ENCODE data around the gene MACROD1.

- no peak for TF ChIP-seq REST (IDR thresholded peaks at IDR 0.05; ENCODE audit: low read depth, low read length)
- no peak for TF ChIP-seq NFYB (IDR thresholded peaks at IDR 0.05; ENCODE audit: insufficient read depth, low read depth, low read length)
- no peak for TF ChIP-seq BHLHE40 (IDR thresholded peaks at IDR 0.05; ENCODE audit: borderline replicate concordance in 1 of 2, low read depth in 2 of 2, low read length in 1 of 2)
- TF ChIP-seq ZNF217 (IDR thresholded peaks at IDR 0.05) = no peak
- no peak for TF ChIP-seq HDAC2 (IDR thresholded peaks at IDR 0.05)
- no peak for TF ChIP-seq POLR2A (IDR thresholded peaks at IDR 0.05; ENCODE audit: low read depth, low read length)
- TF ChIP-seq DPF2 (IDR thresholded peaks at IDR 0.05) = no peak
- TF ChIP-seq, protein P1, sequence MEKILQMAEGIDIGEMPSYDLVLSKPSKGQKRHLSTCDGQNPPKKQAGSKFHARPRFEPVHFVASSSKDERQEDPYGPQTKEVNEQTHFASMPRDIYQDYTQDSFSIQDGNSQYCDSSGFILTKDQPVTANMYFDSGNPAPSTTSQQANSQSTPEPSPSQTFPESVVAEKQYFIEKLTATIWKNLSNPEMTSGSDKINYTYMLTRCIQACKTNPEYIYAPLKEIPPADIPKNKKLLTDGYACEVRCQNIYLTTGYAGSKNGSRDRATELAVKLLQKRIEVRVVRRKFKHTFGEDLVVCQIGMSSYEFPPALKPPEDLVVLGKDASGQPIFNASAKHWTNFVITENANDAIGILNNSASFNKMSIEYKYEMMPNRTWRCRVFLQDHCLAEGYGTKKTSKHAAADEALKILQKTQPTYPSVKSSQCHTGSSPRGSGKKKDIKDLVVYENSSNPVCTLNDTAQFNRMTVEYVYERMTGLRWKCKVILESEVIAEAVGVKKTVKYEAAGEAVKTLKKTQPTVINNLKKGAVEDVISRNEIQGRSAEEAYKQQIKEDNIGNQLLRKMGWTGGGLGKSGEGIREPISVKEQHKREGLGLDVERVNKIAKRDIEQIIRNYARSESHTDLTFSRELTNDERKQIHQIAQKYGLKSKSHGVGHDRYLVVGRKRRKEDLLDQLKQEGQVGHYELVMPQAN (conservative IDR thresholded peaks at IDR 0.05) = no peak
- no peak for TF ChIP-seq CTCF (IDR thresholded peaks at IDR 0.05 in 2 of 3, conservative IDR thresholded peaks at IDR 0.05 in 1 of 3; ENCODE audit: control insufficient read depth in 2 of 3, extremely low read depth in 1 of 3, insufficient read depth in 1 of 3, low read depth in 3 of 3, low read length in 3 of 3)
- TF ChIP-seq EGR1 (IDR thresholded peaks at IDR 0.05; ENCODE audit: borderline replicate concordance in 1 of 2, low read depth in 2 of 2, low read length in 2 of 2) = no peak
- no peak for TF ChIP-seq ZBED1 (IDR thresholded peaks at IDR 0.05; ENCODE audit: borderline replicate concordance)
- TF ChIP-seq PKNOX1 (IDR thresholded peaks at IDR 0.05) = no peak
- TF ChIP-seq WRNIP1 (IDR thresholded peaks at IDR 0.05; ENCODE audit: borderline replicate concordance, low read depth, low read length) = no peak
Observed at GRCh38 chr11:64117763-64118459, 48.0 kb downstream of the MACROD1 start.

All from GM12878 (cell line).